CD4-positive, alpha-beta T cell (primary cell): ENCODE results near the gene RPS10. TPM values are rescaled to one million over a fixed set of nuclear protein-coding genes. Genes with fewer than 3 reads are reported as not detected.
A peak's percentile ranks its signal among the peaks of the same experiment; 100 is the strongest.

Experiments
- ATAC-seq: fragments of 200-7000 bp; cut with Tn5 transposase; one replicate; pipeline ENCODE4 v1.10.0; 2022; ENCODE audit warnings: mild to moderate bottlenecking; ENCODE audit not compliant: poor library complexity
- CTCF ChIA-PET: fragments of 350-600 bp; sonication (Branson Sonifier 250); formaldehyde crosslinking; loops from one replicate; lab custom pipeline; 2021; ENCODE audit warnings: antibody characterized with exemption, inconsistent platforms; lab: Charles Lee
- POLR2A ChIA-PET: fragments of 350-600 bp; sonication (Branson Sonifier 250); formaldehyde crosslinking; loops from one replicate; lab custom pipeline; 2021; ENCODE audit warnings: antibody characterized with exemption, inconsistent platforms; lab: Charles Lee
- DNase-seq, 14 experiments: peaks; one replicate each; pipeline ENCODE4 v3.0.0-alpha.2; 2013 to 2020; ENCODE audit warnings: mixed read lengths in 2 of 14
- H3K27ac ChIP-seq, 2 donors: one replicate each; pipeline versions ENCODE4 v1.5.1 to v1.7.0; 2013; ENCODE audit warnings: low read length in 2 of 2, low read depth in 1 of 2, mild to moderate bottlenecking in 1 of 2
- H3K27me3 ChIP-seq, 2 experiments: 1 replicate in 1 of 2; 2 replicates in 1 of 2; pipeline versions ENCODE4 v1.6.1 to v1.7.0; 2013; ENCODE audit warnings: low read length in 2 of 2, control low read depth in 1 of 2, mild to moderate bottlenecking in 1 of 2, moderate library complexity in 1 of 2; ENCODE audit not compliant: insufficient read depth in 2 of 2, control insufficient read depth in 1 of 2
- H3K36me3 ChIP-seq: one replicate; pipeline ENCODE4 v1.6.1; 2013; ENCODE audit warnings: low read length, control low read depth; ENCODE audit not compliant: insufficient read depth
- H3K4me1 ChIP-seq: one replicate; pipeline ENCODE4 v1.6.1; 2013; ENCODE audit warnings: low read length, control low read depth; ENCODE audit not compliant: insufficient read depth
- H3K4me3 ChIP-seq: one replicate; pipeline ENCODE4 v1.5.1; 2013; ENCODE audit warnings: mild to moderate bottlenecking, low read length, moderate library complexity
- H3K9me3 ChIP-seq, 2 experiments: 1 replicate in 1 of 2; 2 replicates in 1 of 2; pipeline versions ENCODE4 v1.6.1 to v1.7.0; 2013; ENCODE audit warnings: low read length in 2 of 2, mild to moderate bottlenecking in 2 of 2, control low read depth in 1 of 2, moderate library complexity in 1 of 2; ENCODE audit not compliant: control insufficient read depth in 1 of 2, insufficient read depth in 1 of 2
- H3K27ac Mint-ChIP-seq: one replicate; pipeline ENCODE4 v1.8.0; 2020; ENCODE audit warnings: mixed read lengths
- H3K27me3 Mint-ChIP-seq: one replicate; pipeline ENCODE4 v1.8.0; 2021; ENCODE audit warnings: mixed read lengths
- H3K36me3 Mint-ChIP-seq: one replicate; pipeline ENCODE4 v1.8.0; 2021; ENCODE audit warnings: low read depth, mixed read lengths
- H3K4me1 Mint-ChIP-seq: one replicate; pipeline ENCODE4 v1.8.0; 2021; ENCODE audit warnings: low read depth, mixed read lengths
- H3K4me3 Mint-ChIP-seq: one replicate; pipeline ENCODE4 v1.8.0; 2020; ENCODE audit warnings: mild to moderate bottlenecking, mixed read lengths
- H3K9me3 Mint-ChIP-seq: one replicate; pipeline ENCODE4 v1.8.0; 2020; ENCODE audit warnings: mixed read lengths
- CTCF ChIP-seq: fragments of 200-600 bp; IDR thresholded peaks from one replicate; pipeline ENCODE4 v1.8.0; 2022; ENCODE audit warnings: antibody characterized with exemption, mild to moderate bottlenecking
- intact Hi-C, 2 experiments: fragments of 100-400 bp; cut with DNase I in 1 of 2; cut with micrococcal nuclease in 1 of 2; formaldehyde crosslinking; loops; one replicate each; pipeline versions ENCODE4 v1.15.1 to v1.9.0; 2023 to 2025; cut with DNase I, micrococcal nuclease
- total RNA-seq, 174 experiments: library from RNA in 2 of 174; stranded (reverse) in 2 of 174; gene quantifications; one replicate each; pipeline ENCODE4 v1.2.3 and lab custom pipeline; 2021 to 2026

The RPS10 gene
- total RNA-seq, 2 experiments from 2014 or later = 3,088 to 3,122 TPM

- no peaks in the 10 kb centered on the region for H3K36me3 ChIP-seq
- no peaks in the 10 kb centered on the region for H3K9me3 Mint-ChIP-seq
- no peak for ATAC-seq
- no peak for DNase-seq
- CTCF ChIA-PET = no interaction called here
- no peaks in the 10 kb centered on the region for H3K27me3 Mint-ChIP-seq
- POLR2A ChIA-PET = interaction anchor here (1.2 kb wide), 1 partner anchor 8 kb away, joined by 4 read pairs; no protein-coding TSS in a partner anchor
- no peaks in the 10 kb centered on the region for H3K9me3 ChIP-seq
- H3K4me1 Mint-ChIP-seq = peaks cover 59% of the 10 kb centered on the region
- H3K27ac Mint-ChIP-seq = peak overlapping the region; percentile 1
- H3K36me3 Mint-ChIP-seq = peaks cover 6% of the 10 kb centered on the region
- H3K4me3 ChIP-seq = no peak overlapping the region
- H3K27me3 ChIP-seq = no peaks in the 10 kb centered on the region
- no peak overlapping the region for H3K27ac ChIP-seq
- peaks cover 4% of the 10 kb centered on the region for H3K4me1 ChIP-seq
- intact Hi-C loops = no loop called here
- H3K4me3 Mint-ChIP-seq = no peak overlapping the region
- TF ChIP-seq CTCF = no peak
Measured at GRCh38 chr6:34383161-34383631, 42.7 kb downstream of the RPS10 start.

- Histone ChIP-seq H3K27me3 (no peaks in the 10 kb centered on the region), H3K36me3 (no peaks in the 10 kb centered on the region), H3K9me3 (no peaks in the 10 kb centered on the region), H3K27ac (no peak overlapping the region), H3K4me1 (no peaks in the 10 kb centered on the region), H3K4me3 (no peak overlapping the region)
- no peak overlapping the region for H3K27ac Mint-ChIP-seq
- no peak for DNase-seq
- ATAC-seq = no peak
- ChIA-PET CTCF (no interaction called here), POLR2A (no interaction called here)
- peaks cover 6% of the 10 kb centered on the region for H3K36me3 Mint-ChIP-seq
- H3K4me3 Mint-ChIP-seq = no peak overlapping the region
- H3K27me3 Mint-ChIP-seq = no peaks in the 10 kb centered on the region
- intact Hi-C loops = no loop called here
- TF ChIP-seq CTCF = no peak
- H3K4me1 Mint-ChIP-seq = peaks cover 44% of the 10 kb centered on the region
- H3K9me3 Mint-ChIP-seq = no peaks in the 10 kb centered on the region
Measured at GRCh38 chr6:34381081-34381480, 44.8 kb downstream of the RPS10 start.

- Mint-ChIP-seq H3K27me3 (no peaks in the 10 kb centered on the region), H3K9me3 (no peaks in the 10 kb centered on the region), H3K4me3 (no peak overlapping the region), H3K4me1 (peaks cover 26% of the 10 kb centered on the region), H3K27ac (no peak overlapping the region), H3K36me3 (peaks cover 6% of the 10 kb centered on the region)
- DNase-seq (no peak), ATAC-seq (no peak)
- no peaks in the 10 kb centered on the region for H3K27me3 ChIP-seq
- intact Hi-C loops = no loop called here
- no peak overlapping the region for H3K4me3 ChIP-seq
- no peaks in the 10 kb centered on the region for H3K9me3 ChIP-seq
- no peak overlapping the region for H3K27ac ChIP-seq
- CTCF ChIA-PET = no interaction called here
- no peak for TF ChIP-seq CTCF
- H3K36me3 ChIP-seq = no peaks in the 10 kb centered on the region
- no peaks in the 10 kb centered on the region for H3K4me1 ChIP-seq
- POLR2A ChIA-PET = no interaction called here
Measured at GRCh38 chr6:34378470-34378869, 47.4 kb downstream of the RPS10 start.
